Coronary artery (tissue), 2 donors: Measurements from ENCODE around the gene FER.

Experiments
- DNase-seq: peaks from one replicate; pipeline ENCODE4 v3.0.0-alpha.2; 2017; ENCODE audit warnings: low spot score
- H3K27ac ChIP-seq, 2 donors: fragments of 200-600 bp; sonication (generic); one replicate each; pipeline ENCODE4 v1.5.1; 2016 to 2019
- H3K4me3 ChIP-seq: fragments of 200-600 bp; sonication (generic); 2 replicates; pipeline ENCODE4 v1.5.1; 2016; ENCODE audit warnings: mild to moderate bottlenecking, moderate library complexity
- TF ChIP-seq, protein P1 (sequence below): fragments of 200-600 bp; sonication (generic); IDR thresholded peaks from one replicate; pipeline ENCODE4 v1.5.1; 2019; ENCODE audit warnings: antibody characterized with exemption

The FER gene

GRCh38 chr5:108919591-108920326 lies 172.1 kb downstream of the FER start:
- Histone ChIP-seq H3K4me3 (no peak overlapping the region), H3K27ac (no peak overlapping the region)
- TF ChIP-seq, protein P1, sequence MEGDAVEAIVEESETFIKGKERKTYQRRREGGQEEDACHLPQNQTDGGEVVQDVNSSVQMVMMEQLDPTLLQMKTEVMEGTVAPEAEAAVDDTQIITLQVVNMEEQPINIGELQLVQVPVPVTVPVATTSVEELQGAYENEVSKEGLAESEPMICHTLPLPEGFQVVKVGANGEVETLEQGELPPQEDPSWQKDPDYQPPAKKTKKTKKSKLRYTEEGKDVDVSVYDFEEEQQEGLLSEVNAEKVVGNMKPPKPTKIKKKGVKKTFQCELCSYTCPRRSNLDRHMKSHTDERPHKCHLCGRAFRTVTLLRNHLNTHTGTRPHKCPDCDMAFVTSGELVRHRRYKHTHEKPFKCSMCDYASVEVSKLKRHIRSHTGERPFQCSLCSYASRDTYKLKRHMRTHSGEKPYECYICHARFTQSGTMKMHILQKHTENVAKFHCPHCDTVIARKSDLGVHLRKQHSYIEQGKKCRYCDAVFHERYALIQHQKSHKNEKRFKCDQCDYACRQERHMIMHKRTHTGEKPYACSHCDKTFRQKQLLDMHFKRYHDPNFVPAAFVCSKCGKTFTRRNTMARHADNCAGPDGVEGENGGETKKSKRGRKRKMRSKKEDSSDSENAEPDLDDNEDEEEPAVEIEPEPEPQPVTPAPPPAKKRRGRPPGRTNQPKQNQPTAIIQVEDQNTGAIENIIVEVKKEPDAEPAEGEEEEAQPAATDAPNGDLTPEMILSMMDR: no peak
- no peak for DNase-seq

GRCh38 chr5:108924457-108924961 lies 176.8 kb downstream of the FER start:
- TF ChIP-seq, protein P1: no peak
- H3K27ac ChIP-seq: no peak overlapping the region
- H3K4me3 ChIP-seq: no peak overlapping the region
- no peak for DNase-seq

GRCh38 chr5:108925073-108925472 lies 177.4 kb downstream of the FER start:
- no peak overlapping the region for H3K27ac ChIP-seq
- no peak for DNase-seq
- no peak overlapping the region for H3K4me3 ChIP-seq
- TF ChIP-seq, protein P1: no peak

- DNase-seq: no peak
- TF ChIP-seq, protein P1: no peak
- Histone ChIP-seq H3K4me3 (no peak overlapping the region), H3K27ac (no peak overlapping the region)
Observed at GRCh38 chr5:108930107-108930506, 182.4 kb downstream of the FER start.

DNA sequence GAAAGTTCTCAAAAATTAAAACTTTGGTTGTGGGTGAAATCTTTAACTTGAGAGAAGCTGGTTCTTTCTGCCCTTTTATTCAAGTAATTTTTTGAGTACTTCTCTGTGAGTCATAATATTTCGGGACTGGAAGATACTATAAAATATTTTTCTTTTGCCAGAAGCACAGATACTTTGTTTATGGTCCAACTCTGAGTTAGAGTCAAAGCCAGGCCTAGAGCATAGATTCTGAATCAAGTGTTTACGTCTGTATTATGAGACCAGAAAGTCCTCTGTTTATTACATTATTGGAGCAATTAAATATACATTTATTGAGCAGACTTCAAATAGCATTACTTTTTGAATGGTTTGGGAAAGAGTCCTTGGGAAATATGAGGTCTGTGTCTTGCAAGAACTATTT lies 187.9 kb downstream of the FER start:
- TF ChIP-seq, protein P1: no peak
- no peak for DNase-seq
- no peak overlapping the region for H3K27ac ChIP-seq
- no peak overlapping the region for H3K4me3 ChIP-seq

- DNase-seq: no peak
- Histone ChIP-seq H3K27ac (no peak overlapping the region), H3K4me3 (no peak overlapping the region)
- TF ChIP-seq, protein P1: no peak
Observed at GRCh38 chr5:108937221-108937620, 189.5 kb downstream of the FER start.

DNA sequence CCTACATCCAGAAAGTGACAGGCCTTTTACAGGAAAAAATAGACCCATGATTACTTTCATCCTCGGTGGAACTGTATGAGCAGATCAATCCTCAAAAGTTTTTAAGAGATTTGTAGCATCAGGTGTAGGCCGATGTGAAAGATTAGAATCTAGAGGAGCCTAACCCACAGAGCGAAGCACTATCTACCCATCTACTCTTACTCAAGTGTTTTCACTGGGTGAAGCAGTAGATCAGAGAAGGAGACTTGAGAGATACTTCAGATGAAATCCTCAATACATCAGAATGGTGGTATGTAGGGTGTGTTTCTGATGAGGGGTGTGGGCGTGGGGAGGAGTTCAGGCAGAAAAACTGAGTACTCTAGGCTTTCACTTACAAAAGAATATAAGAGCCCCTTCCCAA lies 192.8 kb downstream of the FER start:
- no peak for DNase-seq
- no peak overlapping the region for H3K4me3 ChIP-seq
- TF ChIP-seq, protein P1: no peak
- no peak overlapping the region for H3K27ac ChIP-seq
